GM12874 (cell line): ENCODE results near the gene MRPL23.

ENCODE experiments used
- CTCF ChIP-seq: IDR thresholded peaks from 2 replicates; pipeline ENCODE4 v1.5.1; 2011; ENCODE audit warnings: low read depth, mild to moderate bottlenecking, control low read depth, low read length, moderate library complexity; ENCODE audit not compliant: insufficient read depth

The MRPL23 gene

GRCh38 chr11:1923201-1923956 lies 23.8 kb upstream of the MRPL23 start:
- TF ChIP-seq CTCF = no peak

DNA sequence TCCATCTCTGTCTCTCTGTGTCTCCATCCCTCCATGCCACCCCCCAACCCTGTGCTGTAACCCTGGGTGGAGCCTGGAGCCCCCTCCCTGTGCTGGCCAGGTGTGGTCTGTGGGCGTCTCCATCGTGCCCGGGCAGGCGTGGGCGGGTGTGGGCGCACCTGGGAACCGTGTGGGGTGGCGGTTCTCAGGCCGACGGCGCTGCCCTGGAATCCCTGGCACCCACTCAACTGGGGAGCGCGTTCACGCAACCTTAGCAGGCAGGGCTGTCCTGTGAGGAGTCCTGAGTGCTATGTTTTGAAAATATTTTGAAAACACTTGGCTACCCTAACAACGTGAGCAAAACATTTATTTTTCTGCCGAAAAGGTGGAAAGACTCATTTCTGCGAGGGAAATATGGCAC lies 23.0 kb upstream of the MRPL23 start:
- TF ChIP-seq CTCF = no peak

GRCh38 chr11:1924646-1925372 lies 22.3 kb upstream of the MRPL23 start:
- TF ChIP-seq CTCF = no peak

- no peak for TF ChIP-seq CTCF
Observed at GRCh38 chr11:1925373-1926155, 21.6 kb upstream of the MRPL23 start.

- no peak for TF ChIP-seq CTCF
Observed at GRCh38 chr11:1926156-1927025, 20.7 kb upstream of the MRPL23 start.

GRCh38 chr11:1927026-1927847 lies 19.9 kb upstream of the MRPL23 start:
- TF ChIP-seq CTCF = no peak
